Panc1 (cell line): ENCODE measurements around the gene COL5A1. TPM values are rescaled to one million over a fixed set of nuclear protein-coding genes. Genes with fewer than 3 reads are reported as not detected.

Experiments
- ATAC-seq: fragments of 200-7000 bp; cut with Tn5 transposase; 2 replicates; pipeline ENCODE4 v1.9.1; 2020; ENCODE audit warnings: mild to moderate bottlenecking, moderate library complexity
- BruUV-seq: library from RNA; stranded (reverse); fragments of 400-500 nt; replicated peaks from 2 replicates; lab custom pipeline; 2021; lab: Mats Ljungman, UMichigan
- CTCF ChIA-PET: fragments of 300-600 bp; sonication (Branson Sonifier 250); formaldehyde crosslinking; loops from one replicate; lab custom pipeline; 2022; ENCODE audit warnings: antibody characterized with exemption; lab: Charles Lee
- POLR2A ChIA-PET: fragments of 300-600 bp; sonication (Branson Sonifier 250); formaldehyde crosslinking; loops from one replicate; lab custom pipeline; 2022; ENCODE audit warnings: antibody characterized with exemption; lab: Charles Lee
- DNase-seq: peaks from one replicate; pipeline ENCODE4 v3.0.0-alpha.2; 2010; ENCODE audit warnings: low read depth, low spot score
- H3K27ac ChIP-seq: 2 replicates; pipeline ENCODE4 v1.5.1; 2011; ENCODE audit warnings: mild to moderate bottlenecking, low read length, inconsistent platforms
- H3K27me3 ChIP-seq: fragments of 200-500 bp; sonication (Bioruptor generic); 2 replicates; pipeline ENCODE4 v1.6.0; 2014; ENCODE audit warnings: low read length, inconsistent platforms; ENCODE audit not compliant: control insufficient read depth, insufficient read depth
- H3K36me3 ChIP-seq: fragments of 200-500 bp; sonication (Bioruptor generic); 2 replicates; pipeline ENCODE4 v1.5.1; 2014; ENCODE audit warnings: inconsistent platforms, mild to moderate bottlenecking, low read length, moderate library complexity; ENCODE audit not compliant: control insufficient read depth, insufficient read depth
- H3K4me1 ChIP-seq: 2 replicates; pipeline ENCODE4 v1.5.1; 2011; ENCODE audit warnings: inconsistent platforms, mild to moderate bottlenecking, low read length, moderate library complexity; ENCODE audit not compliant: control insufficient read depth, insufficient read depth
- H3K4me3 ChIP-seq, 2 experiments: 2 replicates each; pipeline ENCODE4 v1.5.1; 2011 to 2012; ENCODE audit warnings: low read depth in 2 of 2, low read length in 2 of 2, mild to moderate bottlenecking in 2 of 2, inconsistent platforms in 1 of 2, moderate library complexity in 1 of 2
- H3K9me3 ChIP-seq: fragments of 200-500 bp; sonication (Bioruptor generic); 2 replicates; pipeline ENCODE4 v1.5.1; 2014; ENCODE audit warnings: low read depth, mild to moderate bottlenecking, inconsistent platforms, low read length, moderate library complexity; ENCODE audit not compliant: control insufficient read depth, insufficient read depth
- POLR2AphosphoS5 ChIP-seq: IDR thresholded peaks from 2 replicates; pipeline ENCODE4 v1.6.1; 2012; ENCODE audit warnings: mild to moderate bottlenecking, low read depth, low read length, moderate library complexity
- SIN3A ChIP-seq: IDR thresholded peaks from 2 replicates; pipeline ENCODE4 v1.6.1; 2012; ENCODE audit warnings: low read depth, mild to moderate bottlenecking, low read length, moderate library complexity, borderline replicate concordance; ENCODE audit not compliant: insufficient read depth
- TCF7L2 ChIP-seq: IDR thresholded peaks from 2 replicates; pipeline ENCODE4 v1.6.1; 2011; ENCODE audit warnings: mild to moderate bottlenecking, low read depth, low read length, inconsistent platforms
- in situ Hi-C: cut with HindIII; loops from 2 replicates; pipeline ENCODE4 v1.10.0; 2016; ENCODE audit warnings: low sequenced_read_pairs, low pct_unique_long_range_greater_than_20kb
- intact Hi-C: fragments of 100-400 bp; cut with micrococcal nuclease; formaldehyde crosslinking; loops from one replicate; pipeline ENCODE4 v1.10.0; 2022; ENCODE audit not compliant: unreplicated experiment
- total RNA-seq: library from RNA; stranded (reverse); gene quantifications from one replicate; pipeline ENCODE4 v1.2.1, GENCODE V29; 2021; ENCODE audit not compliant: unreplicated experiment
- TF ChIP-seq, protein P1 (sequence below), 2 experiments: IDR thresholded peaks; 2 replicates each; pipeline ENCODE4 v1.6.1; 2011 to 2012; ENCODE audit warnings: low read depth in 2 of 2, control low read depth in 1 of 2, low read length in 1 of 2, mild to moderate bottlenecking in 1 of 2, moderate library complexity in 1 of 2; ENCODE audit not compliant: insufficient read depth in 1 of 2
- TF ChIP-seq, protein P2 (sequence below): fragments of 450-650 bp; IDR thresholded peaks from 2 replicates; pipeline ENCODE4 v1.5.1; 2017; ENCODE audit warnings: mild to moderate bottlenecking

Gene COL5A1
- total RNA-seq, 1 experiment from 2014 or later: 5.7 TPM

GRCh38 chr9:134827993-134828392, 186.4 kb downstream of the COL5A1 start:
- CTCF ChIA-PET: no interaction called here
- H3K4me1 ChIP-seq: no peaks in the 10 kb centered on the region

DNA sequence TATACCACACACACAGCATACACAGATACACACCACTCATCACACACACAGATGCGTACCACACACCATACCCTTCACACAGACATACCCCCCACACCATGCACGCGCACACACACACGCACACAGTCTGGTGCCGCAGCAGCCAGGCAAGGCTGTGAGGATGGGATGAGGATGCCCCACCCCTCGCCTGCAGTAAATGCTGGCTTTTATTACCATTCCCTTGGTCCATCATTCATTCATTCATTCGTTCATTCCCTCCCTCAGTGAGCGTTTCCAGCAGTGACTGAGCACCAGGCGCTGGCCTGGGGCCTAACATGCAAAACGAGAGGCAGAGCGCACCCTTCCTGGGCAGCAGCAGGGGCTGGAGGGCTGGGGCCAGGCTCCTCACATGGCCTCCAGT, 187.3 kb downstream of the COL5A1 start:
- POLR2A ChIA-PET: no interaction called here
- BruUV-seq: no TSS peak

More at GRCh38 chr9:134827993-134828392, 186.4 kb downstream of the COL5A1 start:
- intact Hi-C loops: no loop called here
- DNase-seq (no peak), ATAC-seq (no peak)
- no peaks in the 10 kb centered on the region for H3K36me3 ChIP-seq
- POLR2A ChIA-PET: no interaction called here
- no peaks in the 10 kb centered on the region for H3K27me3 ChIP-seq
- H3K4me3 ChIP-seq: no peak overlapping the region
- no peak overlapping the region for H3K27ac ChIP-seq
- no peaks in the 10 kb centered on the region for H3K9me3 ChIP-seq
- no TSS peak for BruUV-seq
- no peak for TF ChIP-seq POLR2AphosphoS5
- TF ChIP-seq, protein P1, sequence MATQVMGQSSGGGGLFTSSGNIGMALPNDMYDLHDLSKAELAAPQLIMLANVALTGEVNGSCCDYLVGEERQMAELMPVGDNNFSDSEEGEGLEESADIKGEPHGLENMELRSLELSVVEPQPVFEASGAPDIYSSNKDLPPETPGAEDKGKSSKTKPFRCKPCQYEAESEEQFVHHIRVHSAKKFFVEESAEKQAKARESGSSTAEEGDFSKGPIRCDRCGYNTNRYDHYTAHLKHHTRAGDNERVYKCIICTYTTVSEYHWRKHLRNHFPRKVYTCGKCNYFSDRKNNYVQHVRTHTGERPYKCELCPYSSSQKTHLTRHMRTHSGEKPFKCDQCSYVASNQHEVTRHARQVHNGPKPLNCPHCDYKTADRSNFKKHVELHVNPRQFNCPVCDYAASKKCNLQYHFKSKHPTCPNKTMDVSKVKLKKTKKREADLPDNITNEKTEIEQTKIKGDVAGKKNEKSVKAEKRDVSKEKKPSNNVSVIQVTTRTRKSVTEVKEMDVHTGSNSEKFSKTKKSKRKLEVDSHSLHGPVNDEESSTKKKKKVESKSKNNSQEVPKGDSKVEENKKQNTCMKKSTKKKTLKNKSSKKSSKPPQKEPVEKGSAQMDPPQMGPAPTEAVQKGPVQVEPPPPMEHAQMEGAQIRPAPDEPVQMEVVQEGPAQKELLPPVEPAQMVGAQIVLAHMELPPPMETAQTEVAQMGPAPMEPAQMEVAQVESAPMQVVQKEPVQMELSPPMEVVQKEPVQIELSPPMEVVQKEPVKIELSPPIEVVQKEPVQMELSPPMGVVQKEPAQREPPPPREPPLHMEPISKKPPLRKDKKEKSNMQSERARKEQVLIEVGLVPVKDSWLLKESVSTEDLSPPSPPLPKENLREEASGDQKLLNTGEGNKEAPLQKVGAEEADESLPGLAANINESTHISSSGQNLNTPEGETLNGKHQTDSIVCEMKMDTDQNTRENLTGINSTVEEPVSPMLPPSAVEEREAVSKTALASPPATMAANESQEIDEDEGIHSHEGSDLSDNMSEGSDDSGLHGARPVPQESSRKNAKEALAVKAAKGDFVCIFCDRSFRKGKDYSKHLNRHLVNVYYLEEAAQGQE (IDR thresholded peaks at IDR 0.05; ENCODE audit: insufficient read depth in 1 of 2, low read depth in 2 of 2, low read length in 1 of 2): no peak
- no peak for TF ChIP-seq SIN3A
- no peak for TF ChIP-seq TCF7L2
- TF ChIP-seq, protein P2, sequence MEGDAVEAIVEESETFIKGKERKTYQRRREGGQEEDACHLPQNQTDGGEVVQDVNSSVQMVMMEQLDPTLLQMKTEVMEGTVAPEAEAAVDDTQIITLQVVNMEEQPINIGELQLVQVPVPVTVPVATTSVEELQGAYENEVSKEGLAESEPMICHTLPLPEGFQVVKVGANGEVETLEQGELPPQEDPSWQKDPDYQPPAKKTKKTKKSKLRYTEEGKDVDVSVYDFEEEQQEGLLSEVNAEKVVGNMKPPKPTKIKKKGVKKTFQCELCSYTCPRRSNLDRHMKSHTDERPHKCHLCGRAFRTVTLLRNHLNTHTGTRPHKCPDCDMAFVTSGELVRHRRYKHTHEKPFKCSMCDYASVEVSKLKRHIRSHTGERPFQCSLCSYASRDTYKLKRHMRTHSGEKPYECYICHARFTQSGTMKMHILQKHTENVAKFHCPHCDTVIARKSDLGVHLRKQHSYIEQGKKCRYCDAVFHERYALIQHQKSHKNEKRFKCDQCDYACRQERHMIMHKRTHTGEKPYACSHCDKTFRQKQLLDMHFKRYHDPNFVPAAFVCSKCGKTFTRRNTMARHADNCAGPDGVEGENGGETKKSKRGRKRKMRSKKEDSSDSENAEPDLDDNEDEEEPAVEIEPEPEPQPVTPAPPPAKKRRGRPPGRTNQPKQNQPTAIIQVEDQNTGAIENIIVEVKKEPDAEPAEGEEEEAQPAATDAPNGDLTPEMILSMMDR: no peak
- in situ Hi-C loops: no loop called here

More for the DNA sequence above, 187.3 kb downstream of the COL5A1 start:
- Histone ChIP-seq H3K27me3 (no peaks in the 10 kb centered on the region), H3K4me1 (no peaks in the 10 kb centered on the region), H3K27ac (no peak overlapping the region), H3K9me3 (no peaks in the 10 kb centered on the region), H3K4me3 (no peak overlapping the region), H3K36me3 (no peaks in the 10 kb centered on the region)
- CTCF ChIA-PET: no interaction called here
- intact Hi-C loops: no loop called here
- TF ChIP-seq, protein P1 (IDR thresholded peaks at IDR 0.05; ENCODE audit: insufficient read depth in 1 of 2, low read depth in 2 of 2, low read length in 1 of 2): no peak
- no peak for TF ChIP-seq TCF7L2
- no peak for TF ChIP-seq POLR2AphosphoS5
- TF ChIP-seq SIN3A: no peak
- TF ChIP-seq, protein P2: no peak
- in situ Hi-C loops: no loop called here
- ATAC-seq: no peak
- no peak for DNase-seq
